Heart left ventricle (tissue), 16 donors: ENCODE data around the gene COMP. TPM values are rescaled to one million over a fixed set of nuclear protein-coding genes. Genes with fewer than 3 reads are reported as not detected.

ENCODE experiments used
- ATAC-seq, 4 donors: fragments of 200-7000 bp; cut with Tn5 transposase; one replicate each; pipeline ENCODE4 v1.9.1; 2020 to 2022; ENCODE audit warnings: moderate library complexity in 4 of 4, mild to moderate bottlenecking in 3 of 4, moderate number of reproducible peaks in 1 of 4
- DNase-seq, 5 donors: peaks; one replicate each; pipeline ENCODE4 v3.0.0-alpha.2; 2020
- H3K27ac ChIP-seq, 12 donors: fragments of 200-600 bp; sonication (generic) in 4 of 12; one replicate each; pipeline versions ENCODE4 v1.5.0 to v1.8.0; 2016 to 2022; ENCODE audit warnings: mild to moderate bottlenecking in 2 of 12
- H3K27me3 ChIP-seq, 9 donors: fragments of 200-600 bp; sonication (generic) in 2 of 9; one replicate each; pipeline versions ENCODE4 v1.5.1 to v1.8.0; 2016 to 2022; ENCODE audit warnings: mild to moderate bottlenecking in 3 of 9
- H3K36me3 ChIP-seq, 9 donors: fragments of 200-600 bp; sonication (generic) in 2 of 9; one replicate each; pipeline versions ENCODE4 v1.5.0 to v1.8.0; 2018 to 2022; ENCODE audit warnings: mild to moderate bottlenecking in 2 of 9
- H3K4me1 ChIP-seq, 12 donors: fragments of 200-600 bp; sonication (generic) in 4 of 12; one replicate each; pipeline versions ENCODE4 v1.5.0 to v1.8.0; 2016 to 2022; ENCODE audit warnings: mild to moderate bottlenecking in 3 of 12
- H3K4me3 ChIP-seq, 12 donors: fragments of 200-600 bp; sonication (generic) in 4 of 12; one replicate each; pipeline versions ENCODE4 v1.5.0 to v1.8.0; 2017 to 2022; ENCODE audit warnings: mild to moderate bottlenecking in 9 of 12, moderate library complexity in 4 of 12
- H3K9me3 ChIP-seq, 12 donors: fragments of 200-600 bp; sonication (generic) in 4 of 12; one replicate each; pipeline versions ENCODE4 v1.5.0 to v1.8.0; 2016 to 2022; ENCODE audit warnings: mild to moderate bottlenecking in 1 of 12
- POLR2A ChIP-seq, 2 donors: fragments of 450-650 bp; IDR thresholded peaks; one replicate each; pipeline ENCODE4 v1.6.1; 2017; ENCODE audit warnings: antibody characterized with exemption in 2 of 2, mild to moderate bottlenecking in 2 of 2, moderate library complexity in 2 of 2
- WGBS, 4 donors: extraction: QIAGEN DNeasy Blood & Tissue Kit in 2 of 4; methylation state at CpG; one replicate each; pipeline versions ENCODE4 v1.1.5 to v1.1.7; 2013 to 2018; 5-methylcytosine and 5-hydroxymethylcytosine counted together
- intact Hi-C, 10 donors: fragments of 100-400 bp; cut with DNase I; formaldehyde crosslinking; loops; one replicate each; pipeline versions ENCODE4 v1.11.1 to v1.14.2; 2022
- long read RNA-seq, 3 donors: library from polyadenylated mRNA; unstranded; transcript quantifications; one replicate each; pipeline ENCODE4 v2.0.0, GENCODE V29; 2020 to 2021
- polyA plus RNA-seq, 2 donors: library from polyadenylated mRNA; stranded (reverse); fragments of 200-250 nt; gene quantifications; one replicate each; pipeline ENCODE4 v1.2.3, GENCODE V29; 2013
- total RNA-seq, 9 donors: library from RNA; depleted of rRNA in 2 of 9; stranded (reverse); fragments of >200 nt in 2 of 9; fragmentation: NEBNext Ultra II Directional in 3 of 9; extraction: Animal tissue kit (Norgen Biotek cat#: 25700) in 3 of 9; gene quantifications; one replicate each; pipeline versions ENCODE4 v1.1.0 to v1.2.4, GENCODE V29; 2016 to 2023
- TF ChIP-seq, protein P1 (sequence below), 12 donors: fragments of 200-600 bp; sonication (generic) in 4 of 12; IDR thresholded peaks; one replicate each; pipeline versions ENCODE4 v1.5.0 to v1.8.0; 2018 to 2022; ENCODE audit warnings: antibody characterized with exemption in 12 of 12, mild to moderate bottlenecking in 5 of 12
- donor health status: ischemic (EF 13 %, LVEDD 7.1; RV severe dilation, severe dysfunction).
- donor health status: healthy with polysubstance abuse.
- donor health status: DM: no; HTN: yes; CAD: no.
- donor health status: DM: no; HTN: no; CAD: no.
- donor health status: ischemic (EF 25% LVEDD 6.9; RV normal size, moderate dysfunction).
- donor health status: ischemic (EF 25% LVEDD 5.7; RV mildly dilated, moderate dysfunction).
- donor health status: healthy.
- donor health status: DM: yes; HTN: yes; CAD: no.
- donor health status: ischemic (EF 35%, LVEDD 5.7; RV mildly dilated, moderate dysfunction).
- donor health status: nonischemic (EF 11% LVEDD 7.7; RV severe dilation, severe dysfunction).
- donor health status: DM: yes; HTN: yes; CAD: no.
- donor health status: PGD.
- donor health status: ischemic (EF 29% LVEDD 5.4; RV normal size, mild dysfunction).
- donor health status: nonischemic (EF 23%, LVEDD 6.1; RV moderate dilation, normal function).

Gene COMP
- 1 to 10 TPM in 3 of 9 donors, under 1 TPM in 5, not detected in 1; 0.16 to 2.7 (median 0.60) TPM for total RNA-seq
- polyA plus RNA-seq: under 1 TPM; 0.11 to 0.53 TPM
- long read RNA-seq, donor 1, partial matches to known transcripts: 1 of 1 reads
- long read RNA-seq, donor 1, other reads (novel, unspliced or antisense): 0 of 1 reads
- long read RNA-seq, donor 2, partial matches to known transcripts: 2 of 5 reads
- long read RNA-seq, donor 2, other reads (novel, unspliced or antisense): 0 of 5 reads
- long read RNA-seq, donor 3, partial matches to known transcripts: 0 of 4 reads
- long read RNA-seq, donor 3, other reads (novel, unspliced or antisense): 0 of 4 reads

DNA sequence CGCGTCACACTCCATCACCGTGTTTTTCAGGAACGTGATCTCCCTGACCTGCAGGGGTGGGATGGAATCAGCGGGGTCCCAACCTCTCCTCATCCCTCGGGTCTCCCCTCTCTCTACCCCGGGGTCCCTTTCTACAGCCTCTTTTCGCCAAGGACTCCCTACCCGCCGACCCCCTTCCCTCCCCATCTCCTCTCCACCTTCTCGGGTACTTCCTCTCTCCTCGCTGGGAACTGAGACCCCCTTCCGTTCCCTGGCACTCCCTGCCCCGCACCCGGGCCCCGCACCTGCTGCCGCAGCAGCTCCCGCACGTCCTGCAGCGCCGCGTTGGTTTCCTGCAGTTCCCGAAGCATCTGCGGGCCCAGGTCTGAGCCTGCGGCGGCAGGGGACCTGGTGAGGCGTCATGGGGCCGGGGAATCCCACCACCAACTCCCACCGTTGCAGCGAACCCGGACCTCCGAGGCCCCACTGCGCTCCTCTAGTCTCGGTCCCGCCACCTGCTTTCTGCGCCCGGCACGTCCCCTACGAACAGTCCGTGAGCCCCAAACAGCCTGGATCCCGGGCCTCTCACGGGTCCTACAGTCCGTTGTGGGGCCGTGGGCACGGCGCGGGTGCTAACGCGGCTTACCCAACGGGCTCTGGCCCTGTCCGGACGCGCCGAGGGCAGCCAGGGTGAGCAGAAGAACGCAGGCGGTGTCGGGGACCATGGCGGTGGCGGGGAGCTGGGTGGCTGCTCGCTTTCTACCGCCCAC lies at the start of gene COMP:
COMP (minus strand) TSS at position 740 of the 749 bp plus-strand sequence; CDS start at position 704, 36 bp downstream.
- TF ChIP-seq, protein P1, sequence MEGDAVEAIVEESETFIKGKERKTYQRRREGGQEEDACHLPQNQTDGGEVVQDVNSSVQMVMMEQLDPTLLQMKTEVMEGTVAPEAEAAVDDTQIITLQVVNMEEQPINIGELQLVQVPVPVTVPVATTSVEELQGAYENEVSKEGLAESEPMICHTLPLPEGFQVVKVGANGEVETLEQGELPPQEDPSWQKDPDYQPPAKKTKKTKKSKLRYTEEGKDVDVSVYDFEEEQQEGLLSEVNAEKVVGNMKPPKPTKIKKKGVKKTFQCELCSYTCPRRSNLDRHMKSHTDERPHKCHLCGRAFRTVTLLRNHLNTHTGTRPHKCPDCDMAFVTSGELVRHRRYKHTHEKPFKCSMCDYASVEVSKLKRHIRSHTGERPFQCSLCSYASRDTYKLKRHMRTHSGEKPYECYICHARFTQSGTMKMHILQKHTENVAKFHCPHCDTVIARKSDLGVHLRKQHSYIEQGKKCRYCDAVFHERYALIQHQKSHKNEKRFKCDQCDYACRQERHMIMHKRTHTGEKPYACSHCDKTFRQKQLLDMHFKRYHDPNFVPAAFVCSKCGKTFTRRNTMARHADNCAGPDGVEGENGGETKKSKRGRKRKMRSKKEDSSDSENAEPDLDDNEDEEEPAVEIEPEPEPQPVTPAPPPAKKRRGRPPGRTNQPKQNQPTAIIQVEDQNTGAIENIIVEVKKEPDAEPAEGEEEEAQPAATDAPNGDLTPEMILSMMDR (IDR thresholded peaks at IDR 0.05): no peak
- TF ChIP-seq POLR2A (IDR thresholded peaks at IDR 0.05): no peak
- DNase-seq: peak in 1 of 5 donors; percentile 45
- peaks cover 50 to 95% (median 70%) of the 10 kb centered on the region in 9 donors for H3K27me3 ChIP-seq

DNA sequence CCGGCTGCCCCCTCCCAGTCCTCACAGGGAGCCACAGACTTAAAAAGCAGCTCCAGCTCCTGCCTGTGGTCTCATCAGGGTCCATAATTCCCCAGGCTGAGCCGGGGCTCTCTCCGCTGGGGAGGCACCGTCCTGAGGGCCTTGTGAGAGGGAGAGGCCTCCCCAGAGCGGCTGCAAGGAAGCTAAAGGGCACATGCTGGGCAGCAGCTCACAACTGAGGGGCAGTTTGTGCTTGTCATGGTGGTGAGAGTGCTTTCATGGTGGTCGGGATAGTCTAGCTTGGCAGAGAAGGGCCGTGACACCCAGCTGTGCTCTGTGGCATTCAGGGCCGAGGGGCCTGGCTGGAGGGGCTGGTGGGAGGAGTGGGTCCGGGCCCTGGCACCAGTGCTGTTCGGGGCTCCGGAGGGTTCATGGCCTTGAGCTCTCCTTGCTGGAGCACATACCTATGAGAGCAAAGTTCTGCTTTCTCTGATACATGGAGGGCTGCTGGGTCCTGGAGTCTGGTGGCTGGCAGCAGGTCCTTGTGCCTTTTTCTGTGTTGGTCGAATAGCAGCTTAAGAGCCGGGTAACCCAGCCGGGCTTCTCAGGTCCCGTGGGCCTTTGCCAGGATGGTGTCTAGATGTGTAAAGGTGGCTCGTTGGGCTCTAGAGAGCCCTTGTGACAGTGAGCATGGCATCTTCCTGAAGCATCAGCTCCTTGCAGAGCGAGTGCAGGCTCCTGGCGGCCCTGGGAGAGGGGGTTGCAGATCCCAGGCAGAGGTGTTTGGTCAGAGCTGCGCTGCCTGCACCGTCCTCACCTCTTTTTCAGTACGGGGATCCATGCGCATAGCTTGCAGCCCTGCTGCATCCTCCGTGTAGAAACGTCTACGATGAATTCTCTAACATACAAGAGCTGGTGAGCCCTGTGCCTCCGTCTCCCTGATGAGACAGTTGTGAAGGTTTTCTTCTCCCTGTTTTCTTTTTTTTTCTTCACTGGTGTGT lies 49.5 kb upstream of the COMP start:
- ATAC-seq: peak in 2 of 4 donors; percentile 9 to 10
- intact Hi-C loops: loop anchor here in 6 of 10 donors (10.0 kb wide), 5 partner anchors 156 to 396 kb away; partner anchors contain the start of gene CRTC1 (in 3 of the 6)

More for the DNA sequence above, at the start of gene COMP:
- no peaks in the 10 kb centered on the region for H3K9me3 ChIP-seq
- H3K4me3 ChIP-seq: peak within 1 kb of the TSS in 10 of 12 donors; percentile 13 to 45 (median 37)
- no peaks in the 10 kb centered on the region for H3K36me3 ChIP-seq
- WGBS, 4 donors: 3 to 4% (median 3%) methylated on average over 31 to 61 of the region's 61 CpGs
- intact Hi-C loops: no loop called here
- peaks cover 0 to 49% (median 28%) of the 10 kb centered on the region in 12 donors for H3K4me1 ChIP-seq
- H3K27ac ChIP-seq: no peak within 1 kb of the TSS
- ATAC-seq: no peak

DNA sequence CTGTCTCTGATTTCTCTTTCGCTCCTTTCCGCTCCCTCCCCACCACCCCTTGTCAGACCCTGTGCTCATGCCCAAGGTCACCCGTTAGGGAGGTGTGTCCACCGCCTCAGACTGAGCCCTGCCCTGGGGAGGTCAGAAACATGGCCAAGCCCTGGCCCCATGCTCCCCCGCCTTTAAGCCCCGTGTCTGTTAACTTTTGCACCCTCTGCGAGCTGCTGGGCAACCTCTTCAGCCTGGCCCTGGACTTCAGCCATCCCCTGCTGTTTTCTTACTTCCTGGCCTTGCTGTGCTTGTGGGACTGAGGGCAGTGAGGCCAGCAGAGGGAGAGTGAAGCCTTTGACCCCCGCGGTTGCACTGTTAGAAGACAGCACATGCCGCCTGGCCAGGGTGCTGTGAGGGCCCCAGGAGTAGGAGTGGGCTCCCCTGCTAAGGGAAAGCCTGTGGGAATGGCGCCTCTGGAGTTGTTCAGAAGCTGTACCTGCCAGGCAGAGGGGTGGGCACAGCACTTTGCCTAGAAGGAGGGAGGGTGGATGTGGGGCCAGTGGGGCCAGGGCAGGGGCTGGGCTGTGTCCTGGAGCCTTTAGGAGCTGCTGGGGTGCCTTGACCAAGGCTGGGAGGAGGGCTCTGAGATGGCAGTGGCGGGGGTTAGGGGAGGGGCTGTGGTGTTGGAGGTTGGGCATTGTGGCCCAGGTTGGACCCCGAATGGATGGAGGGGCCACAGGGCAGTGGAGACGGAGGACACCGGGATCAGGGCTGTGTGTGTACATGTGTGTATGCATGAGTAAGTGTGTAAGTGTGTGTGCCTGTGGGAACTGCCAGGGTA lies 48.6 kb upstream of the COMP start:
- no peak for TF ChIP-seq POLR2A (IDR thresholded peaks at IDR 0.05)
- TF ChIP-seq, protein P1 (IDR thresholded peaks at IDR 0.05): no peak
- Histone ChIP-seq H3K27ac (no peak overlapping the region), H3K27me3 (no peaks in the 10 kb centered on the region), H3K4me1 (peaks cover 12 to 96% (median 70%) of the 10 kb centered on the region in 12 donors), H3K36me3 (peaks cover 0 to 36% (median 8%) of the 10 kb centered on the region in 9 donors), H3K9me3 (no peaks in the 10 kb centered on the region), H3K4me3 (no peak overlapping the region)
- ATAC-seq: peak; percentile 16 to 44 (median 34)
- 68 to 76% (median 74%) methylated on average over 15 of the region's 15 CpGs for WGBS, 4 donors
- DNase-seq: peak in 1 of 5 donors; percentile 57
- intact Hi-C loops: loop anchor here in 8 of 10 donors (10.0 kb wide), 5 partner anchors 155 to 395 kb away; partner anchors contain the start of gene CRTC1 (in 5 of the 8)

More for the DNA sequence above, 49.5 kb upstream of the COMP start:
- H3K27ac ChIP-seq: no peak overlapping the region
- DNase-seq: peak in 1 of 5 donors; percentile 44
- TF ChIP-seq, protein P1 (IDR thresholded peaks at IDR 0.05): no peak
- no peak for TF ChIP-seq POLR2A (IDR thresholded peaks at IDR 0.05)
- H3K4me3 ChIP-seq: no peak overlapping the region
- H3K27me3 ChIP-seq: no peaks in the 10 kb centered on the region
- no peaks in the 10 kb centered on the region for H3K9me3 ChIP-seq
- H3K4me1 ChIP-seq: peaks cover 12 to 93% (median 72%) of the 10 kb centered on the region in 12 donors
- H3K36me3 ChIP-seq: peaks cover 0 to 29% (median 3%) of the 10 kb centered on the region in 9 donors
- WGBS, 4 donors: 69 to 78% (median 74%) methylated on average over 19 to 26 of the region's 26 CpGs
